CD4-positive, alpha-beta memory T cell (primary cell): Measurements from ENCODE around the gene ADGRB3. TPM values are rescaled to one million over a fixed set of nuclear protein-coding genes. Genes with fewer than 3 reads are reported as not detected.
A peak's percentile ranks its signal among the peaks of the same experiment; 100 is the strongest.

ENCODE experiments used
- CTCF ChIA-PET: fragments of 350-600 bp; sonication (Branson Sonifier 250); formaldehyde crosslinking; loops from one replicate; lab custom pipeline; 2021; ENCODE audit warnings: inconsistent platforms; ENCODE audit not compliant: partially characterized antibody; lab: Charles Lee
- POLR2A ChIA-PET: fragments of 350-600 bp; sonication (Branson Sonifier 250); formaldehyde crosslinking; loops from one replicate; lab custom pipeline; 2021; ENCODE audit not compliant: partially characterized antibody; lab: Charles Lee
- DNase-seq, 5 donors: peaks; one replicate each; pipeline versions ENCODE4 v3.0.0 to v3.0.0-alpha.2; 2020 to 2022; ENCODE audit warnings: mixed read lengths in 1 of 5
- H3K27ac ChIP-seq: one replicate; pipeline ENCODE4 v1.7.0; 2013; ENCODE audit warnings: low read depth, low read length
- H3K27me3 ChIP-seq: 2 replicates; pipeline ENCODE4 v1.7.0; 2013; ENCODE audit warnings: mild to moderate bottlenecking, low read length, moderate library complexity; ENCODE audit not compliant: insufficient read depth
- H3K36me3 ChIP-seq: 2 replicates; pipeline ENCODE4 v1.7.0; 2013; ENCODE audit warnings: mild to moderate bottlenecking, low read length, moderate library complexity; ENCODE audit not compliant: insufficient read depth
- H3K4me1 ChIP-seq: 2 replicates; pipeline ENCODE4 v1.7.0; 2013; ENCODE audit warnings: mild to moderate bottlenecking, low read length, moderate library complexity; ENCODE audit not compliant: insufficient read depth
- H3K4me3 ChIP-seq, 2 donors: one replicate each; pipeline ENCODE4 v1.7.0; 2013; ENCODE audit warnings: low read length in 2 of 2, mild to moderate bottlenecking in 1 of 2
- H3K9me3 ChIP-seq, 2 donors: one replicate each; pipeline ENCODE4 v1.7.0; 2013; ENCODE audit warnings: low read length in 2 of 2, control low read depth in 1 of 2; ENCODE audit not compliant: control insufficient read depth in 1 of 2
- H3K27ac Mint-ChIP-seq, 7 donors: one replicate each; pipeline ENCODE4 v1.8.0; 2020 to 2021; ENCODE audit warnings: mixed read lengths in 7 of 7, mild to moderate bottlenecking in 6 of 7, inconsistent platforms in 3 of 7, moderate library complexity in 3 of 7
- H3K27me3 Mint-ChIP-seq, 2 donors: one replicate each; pipeline ENCODE4 v1.8.0; 2020 to 2021; ENCODE audit warnings: mixed read lengths in 2 of 2
- H3K36me3 Mint-ChIP-seq, 2 donors: one replicate each; pipeline ENCODE4 v1.8.0; 2020 to 2021; ENCODE audit warnings: mixed read lengths in 2 of 2, inconsistent platforms in 1 of 2, mild to moderate bottlenecking in 1 of 2
- H3K4me1 Mint-ChIP-seq, 4 donors: one replicate each; pipeline ENCODE4 v1.8.0; 2020 to 2021; ENCODE audit warnings: mixed read lengths in 4 of 4, mild to moderate bottlenecking in 1 of 4
- H3K4me3 Mint-ChIP-seq, 8 donors: one replicate each; pipeline ENCODE4 v1.8.0; 2020 to 2021; ENCODE audit warnings: mixed read lengths in 8 of 8, mild to moderate bottlenecking in 7 of 8, moderate library complexity in 6 of 8, inconsistent platforms in 3 of 8
- H3K9me3 Mint-ChIP-seq, 8 donors: one replicate each; pipeline ENCODE4 v1.8.0; 2020 to 2021; ENCODE audit warnings: mixed read lengths in 8 of 8, mild to moderate bottlenecking in 5 of 8, inconsistent platforms in 3 of 8, moderate library complexity in 1 of 8
- intact Hi-C: fragments of 100-400 bp; cut with micrococcal nuclease; formaldehyde crosslinking; loops from one replicate; pipeline ENCODE4 v1.15.1; 2023
- polyA plus RNA-seq, 2 donors: library from polyadenylated mRNA; unstranded; fragments of 300-500 nt; fragmentation: Illumina TruSeq; gene quantifications; one replicate each; pipeline ENCODE4 v1.2.3, GENCODE V29; 2021
- total RNA-seq, 2 experiments: library from RNA; stranded (reverse); gene quantifications; one replicate each; pipeline ENCODE4 v1.2.3, GENCODE V29; 2021

ADGRB3 gene
- total and polyA plus RNA-seq, 4 experiments from 2014 or later = not detected

GRCh38 chr6:68633281-68633971 is 1.7 kb upstream of the ADGRB3 start:
- ChIA-PET CTCF (no interaction called here), POLR2A (no interaction called here)
- Histone ChIP-seq H3K4me3 (no peak overlapping the region), H3K36me3 (no peaks in the 10 kb centered on the region), H3K27ac (no peak overlapping the region), H3K4me1 (peaks cover 10% of the 10 kb centered on the region), H3K27me3 (peaks cover 7% of the 10 kb centered on the region), H3K9me3 (no peaks in the 10 kb centered on the region)
- Mint-ChIP-seq H3K4me3 (peak overlapping the region in 7 of 8 donors; percentile 10 to 92 (median 87)), H3K27me3 (peaks cover 29% of the 10 kb centered on the region in 2 donors), H3K9me3 (peaks cover 0 to 3% (median 0%) of the 10 kb centered on the region in 8 donors), H3K27ac (no peak overlapping the region), H3K36me3 (no peaks in the 10 kb centered on the region), H3K4me1 (peaks cover 8 to 26% (median 21%) of the 10 kb centered on the region in 4 donors)
- intact Hi-C loops = loop anchor here (10.0 kb wide), 1 partner anchor 851 kb away; no protein-coding TSS in a partner anchor
- no peak for DNase-seq

DNA sequence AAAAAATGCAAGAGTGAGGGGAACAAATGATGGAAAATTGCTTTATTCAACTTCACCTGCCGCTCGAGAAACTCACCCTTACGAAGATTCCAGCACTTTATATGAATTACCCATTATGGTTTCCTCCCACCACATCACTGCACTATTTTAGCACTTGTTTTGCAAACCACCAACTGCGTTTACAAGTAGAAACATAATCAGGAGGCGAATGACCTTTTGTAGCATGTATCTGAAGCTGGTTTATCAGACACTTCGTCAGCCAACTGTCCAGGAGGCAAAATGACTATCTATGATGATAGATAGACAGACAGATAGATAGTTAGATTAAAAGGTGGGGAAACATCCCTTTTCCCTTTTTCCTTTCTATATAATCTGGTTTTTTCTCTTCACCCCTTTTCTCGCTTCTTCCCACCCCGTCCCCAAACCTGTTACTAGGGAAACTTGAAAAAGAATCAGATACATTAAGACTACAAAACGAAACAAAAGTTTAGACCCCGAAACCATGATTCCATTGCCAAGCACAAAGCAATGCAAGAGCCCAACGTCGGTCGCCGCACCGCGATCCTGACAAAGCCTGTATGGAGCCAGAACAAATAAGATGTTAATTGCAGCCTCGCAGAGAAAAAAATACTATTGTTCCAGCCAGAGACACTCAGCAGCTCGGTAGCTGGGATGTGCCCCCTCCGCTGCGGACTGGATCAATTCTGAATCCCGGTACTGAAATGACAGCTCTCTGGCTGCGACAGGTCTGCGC is 933 bp upstream of the ADGRB3 start:
- Histone ChIP-seq H3K4me1 (peaks cover 10% of the 10 kb centered on the region), H3K4me3 (peak overlapping the region; percentile 24 to 31), H3K27ac (no peak overlapping the region), H3K36me3 (no peaks in the 10 kb centered on the region), H3K9me3 (no peaks in the 10 kb centered on the region), H3K27me3 (peaks cover 7% of the 10 kb centered on the region)
- ChIA-PET CTCF (no interaction called here), POLR2A (no interaction called here)
- Mint-ChIP-seq H3K4me1 (peaks cover 8 to 26% (median 21%) of the 10 kb centered on the region in 4 donors), H3K27ac (peak overlapping the region in 3 of 7 donors; percentile 19 to 26 (median 25)), H3K36me3 (no peaks in the 10 kb centered on the region), H3K27me3 (peaks cover 29% of the 10 kb centered on the region in 2 donors), H3K9me3 (peaks cover 0 to 1% (median 0%) of the 10 kb centered on the region in 8 donors), H3K4me3 (peak overlapping the region; percentile 81 to 92 (median 87))
- peak in 2 of 5 donors; percentile 2 to 19 for DNase-seq
- intact Hi-C loops = loop anchor here (10.0 kb wide), 1 partner anchor 851 kb away; no protein-coding TSS in a partner anchor

GRCh38 chr6:68635412-68635705 is 277 bp downstream of the ADGRB3 start:
- Histone ChIP-seq H3K9me3 (no peaks in the 10 kb centered on the region), H3K4me1 (peaks cover 10% of the 10 kb centered on the region), H3K27ac (no peak overlapping the region), H3K27me3 (peaks cover 7% of the 10 kb centered on the region), H3K36me3 (no peaks in the 10 kb centered on the region), H3K4me3 (peak overlapping the region in 1 of 2 donors; percentile 22)
- DNase-seq = no peak
- no peaks in the 10 kb centered on the region for H3K36me3 Mint-ChIP-seq
- intact Hi-C loops = loop anchor here (5.0 to 10.0 kb wide), 3 partner anchors 849 to 1472 kb away; no protein-coding TSS in a partner anchor
- peak overlapping the region; percentile 75 to 90 (median 86) for H3K4me3 Mint-ChIP-seq
- no peak overlapping the region for H3K27ac Mint-ChIP-seq
- H3K27me3 Mint-ChIP-seq = peaks cover 34 to 39% of the 10 kb centered on the region in 2 donors
- CTCF ChIA-PET = interaction anchor here (1.7 kb wide), 1 partner anchor 12 kb away, joined by 3 read pairs; no protein-coding TSS in a partner anchor
- POLR2A ChIA-PET = no interaction called here
- peaks cover 11 to 28% (median 22%) of the 10 kb centered on the region in 4 donors for H3K4me1 Mint-ChIP-seq
- H3K9me3 Mint-ChIP-seq = peaks cover 0 to 2% (median 0%) of the 10 kb centered on the region in 8 donors

DNA sequence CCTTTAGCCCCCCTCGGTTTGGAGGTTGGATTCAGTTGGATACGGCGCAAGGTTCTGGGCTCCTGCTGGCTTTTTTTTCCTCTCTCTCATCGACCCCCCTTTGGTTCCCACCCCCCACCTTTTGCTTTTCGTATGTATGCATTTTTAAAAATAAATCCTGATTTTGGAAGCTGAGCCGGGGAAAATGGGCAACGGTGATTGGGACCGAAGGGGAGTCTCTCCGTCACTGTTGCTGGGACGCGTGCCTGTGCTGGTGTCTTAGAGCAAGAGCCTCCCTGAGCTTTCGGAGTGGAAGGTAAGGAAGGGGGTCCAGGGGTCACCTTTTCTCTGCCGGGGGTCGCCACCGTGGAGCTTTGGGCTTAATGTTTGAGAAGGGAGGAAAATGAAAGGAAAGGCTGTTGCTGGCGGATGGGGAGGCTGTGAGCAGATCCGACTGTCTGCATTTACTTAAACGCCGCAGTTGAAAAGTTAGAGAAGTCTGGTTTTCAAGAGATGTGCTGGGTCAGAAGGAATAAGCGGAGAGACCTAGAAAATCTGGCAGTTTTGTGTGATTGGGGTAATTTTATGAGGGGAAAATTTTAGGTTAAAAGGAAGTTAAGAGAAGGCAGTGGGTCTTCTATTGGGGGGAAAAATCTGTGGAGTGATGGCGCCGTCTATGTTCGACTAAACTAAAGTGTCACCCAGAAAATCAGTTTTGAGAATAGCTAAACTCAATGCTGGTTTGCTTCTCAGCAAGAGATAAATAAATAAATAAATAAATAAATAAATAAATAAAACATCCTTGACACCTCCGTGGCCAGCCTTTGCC is 828 bp downstream of the ADGRB3 start:
- Histone ChIP-seq H3K36me3 (no peaks in the 10 kb centered on the region), H3K9me3 (no peaks in the 10 kb centered on the region), H3K27me3 (peaks cover 7% of the 10 kb centered on the region), H3K27ac (no peak overlapping the region), H3K4me3 (peak overlapping the region in 1 of 2 donors; percentile 22), H3K4me1 (peaks cover 10% of the 10 kb centered on the region)
- Mint-ChIP-seq H3K27me3 (peaks cover 34 to 39% of the 10 kb centered on the region in 2 donors), H3K27ac (no peak overlapping the region), H3K4me1 (peaks cover 11 to 28% (median 22%) of the 10 kb centered on the region in 4 donors), H3K36me3 (no peaks in the 10 kb centered on the region), H3K4me3 (peak overlapping the region; percentile 75 to 90 (median 86)), H3K9me3 (peaks cover 0 to 2% (median 0%) of the 10 kb centered on the region in 8 donors)
- intact Hi-C loops = loop anchor here (5.0 to 10.0 kb wide), 3 partner anchors 849 to 1471 kb away; no protein-coding TSS in a partner anchor
- ChIA-PET CTCF (interaction anchor here (1.2 to 1.7 kb wide), 2 partner anchors 10 to 13 kb away, joined by 3 read pairs; no protein-coding TSS in a partner anchor), POLR2A (no interaction called here)
- no peak for DNase-seq

DNA sequence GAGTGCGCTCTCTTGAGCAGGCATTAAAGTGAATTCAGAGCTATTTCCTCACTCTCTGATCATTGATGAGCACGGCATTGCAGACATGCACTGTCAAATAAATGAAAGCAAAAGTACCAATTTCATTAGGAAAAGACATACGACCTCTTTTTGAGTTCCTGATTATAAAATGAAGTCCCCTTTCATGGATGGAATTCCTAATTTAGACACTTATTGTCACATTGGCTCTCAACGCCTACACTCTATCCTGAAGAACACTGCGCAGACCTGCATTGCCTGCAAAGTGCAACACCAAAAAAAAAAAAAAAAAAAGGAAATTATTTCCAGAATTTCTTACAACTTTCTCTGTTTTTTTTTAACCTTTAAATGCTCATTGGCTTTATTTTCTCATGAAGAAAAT is 1.6 kb downstream of the ADGRB3 start:
- ChIA-PET CTCF (interaction anchor here (1.2 kb wide), 2 partner anchors 11 to 15 kb away, joined by 3 read pairs; no protein-coding TSS in a partner anchor), POLR2A (no interaction called here)
- peak overlapping the region in 2 of 8 donors; percentile 9 to 22 for H3K4me3 Mint-ChIP-seq
- H3K9me3 ChIP-seq = no peaks in the 10 kb centered on the region
- H3K27ac ChIP-seq = no peak overlapping the region
- DNase-seq = no peak
- H3K4me3 ChIP-seq = no peak overlapping the region
- peaks cover 0 to 2% (median 0%) of the 10 kb centered on the region in 8 donors for H3K9me3 Mint-ChIP-seq
- peaks cover 11 to 28% (median 22%) of the 10 kb centered on the region in 4 donors for H3K4me1 Mint-ChIP-seq
- intact Hi-C loops = loop anchor here (5.0 to 10.0 kb wide), 3 partner anchors 848 to 1471 kb away; no protein-coding TSS in a partner anchor
- no peaks in the 10 kb centered on the region for H3K36me3 ChIP-seq
- H3K27me3 Mint-ChIP-seq = peaks cover 34 to 39% of the 10 kb centered on the region in 2 donors
- H3K27ac Mint-ChIP-seq = no peak overlapping the region
- H3K27me3 ChIP-seq = peaks cover 7% of the 10 kb centered on the region
- peaks cover 10% of the 10 kb centered on the region for H3K4me1 ChIP-seq
- H3K36me3 Mint-ChIP-seq = no peaks in the 10 kb centered on the region

DNA sequence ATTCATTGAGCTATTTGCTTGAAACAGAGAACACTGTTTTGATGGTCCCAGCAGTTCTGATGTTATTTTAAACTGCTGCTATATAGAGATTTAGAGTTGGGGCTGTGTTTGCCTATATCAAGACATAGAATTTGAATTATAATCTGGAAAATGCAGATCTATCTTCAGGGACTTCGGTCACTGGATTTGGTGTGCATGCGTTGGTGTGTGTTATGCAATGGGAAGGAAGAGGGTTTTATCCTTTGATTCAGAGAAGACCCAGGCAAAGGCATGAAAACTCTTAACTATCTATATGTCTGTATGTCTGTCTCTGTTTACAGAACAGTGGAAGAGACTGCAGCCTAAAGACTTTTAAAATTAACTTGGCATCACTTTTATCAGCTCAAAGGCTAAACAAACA is 2.0 kb downstream of the ADGRB3 start:
- DNase-seq = no peak
- intact Hi-C loops = loop anchor here (5.0 to 10.0 kb wide), 3 partner anchors 848 to 1470 kb away; no protein-coding TSS in a partner anchor
- peaks cover 11 to 28% (median 22%) of the 10 kb centered on the region in 4 donors for H3K4me1 Mint-ChIP-seq
- no peak overlapping the region for H3K4me3 ChIP-seq
- H3K9me3 Mint-ChIP-seq = peaks cover 0 to 2% (median 0%) of the 10 kb centered on the region in 8 donors
- H3K36me3 Mint-ChIP-seq = no peaks in the 10 kb centered on the region
- H3K4me3 Mint-ChIP-seq = peak overlapping the region in 2 of 8 donors; percentile 14 to 20
- no peaks in the 10 kb centered on the region for H3K36me3 ChIP-seq
- ChIA-PET POLR2A (no interaction called here), CTCF (interaction anchor here (1.2 to 2.2 kb wide), 3 partner anchors 11 to 1471 kb away, joined by 3 to 6 read pairs (median 3); no protein-coding TSS in a partner anchor)
- H3K27ac ChIP-seq = no peak overlapping the region
- H3K4me1 ChIP-seq = peaks cover 10% of the 10 kb centered on the region
- no peaks in the 10 kb centered on the region for H3K9me3 ChIP-seq
- H3K27ac Mint-ChIP-seq = no peak overlapping the region
- H3K27me3 ChIP-seq = peaks cover 7% of the 10 kb centered on the region
- H3K27me3 Mint-ChIP-seq = peaks cover 34 to 39% of the 10 kb centered on the region in 2 donors
